Mammary epithelial cell (primary cell): ENCODE data around the gene CNKSR1.

Experiments
- CTCF ChIP-seq, 2 donors: IDR thresholded peaks in 1 of 2; conservative IDR thresholded peaks in 1 of 2; 2 replicates each; pipeline ENCODE4 v1.5.1; 2011 to 2012; ENCODE audit warnings: inconsistent platforms in 2 of 2, low read length in 2 of 2, mild to moderate bottlenecking in 2 of 2, control low read depth in 1 of 2, low read depth in 1 of 2; ENCODE audit not compliant: insufficient read depth in 1 of 2; ENCODE audit errors: extremely low read depth in 1 of 2
- EZH2 ChIP-seq: IDR thresholded peaks from 2 replicates; pipeline ENCODE4 v1.6.1; 2012; ENCODE audit warnings: low read length, inconsistent platforms, borderline replicate concordance

GRCh38 chr1:26171084-26172072 lies 5.9 kb upstream of the CNKSR1 start, which contains the start of gene ZNF593OS:
- no peak for TF ChIP-seq CTCF (conservative IDR thresholded peaks at IDR 0.05 in 1 of 2, IDR thresholded peaks at IDR 0.05 in 1 of 2; ENCODE audit: extremely low read depth in 1 of 2, insufficient read depth in 1 of 2, low read depth in 1 of 2, low read length in 2 of 2)
- TF ChIP-seq EZH2, result no peak
